ENCODE measurements around the gene PTTG2.
A peak's percentile ranks its signal among the peaks of the same experiment; 100 is the strongest.
"Not testable (repeated sequence)": the region's sequence is repeated elsewhere in the genome, so short reads cannot be mapped to it uniquely, and the experiment has no call there.

The PTTG2 gene

DNA sequence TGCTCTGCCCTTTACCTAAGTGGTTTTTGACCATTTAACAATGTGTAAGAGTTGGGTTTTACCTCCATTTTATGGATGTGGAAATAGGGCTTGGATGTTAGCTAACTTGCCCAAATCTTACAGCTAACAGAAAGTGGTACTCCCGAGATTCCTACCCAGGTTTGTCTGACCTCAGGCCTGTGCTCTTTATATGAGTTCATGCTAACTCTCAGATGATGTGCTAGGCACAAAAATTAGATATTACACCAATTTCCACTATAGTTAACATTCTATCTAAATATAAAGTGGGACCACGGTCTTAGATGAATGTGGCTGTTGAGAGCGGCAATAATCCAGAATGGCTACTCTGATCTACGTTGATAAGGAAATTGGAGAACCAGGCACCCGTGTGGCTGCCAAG, at the start of gene PTTG2:
PTTG2 (plus strand) TSS at position 301 of the 400 bp plus-strand sequence; CDS start at position 338, 37 bp downstream.
- intact Hi-C loops (cut with DNase I) = no loop called here
- no peak for DNase-seq

DNA sequence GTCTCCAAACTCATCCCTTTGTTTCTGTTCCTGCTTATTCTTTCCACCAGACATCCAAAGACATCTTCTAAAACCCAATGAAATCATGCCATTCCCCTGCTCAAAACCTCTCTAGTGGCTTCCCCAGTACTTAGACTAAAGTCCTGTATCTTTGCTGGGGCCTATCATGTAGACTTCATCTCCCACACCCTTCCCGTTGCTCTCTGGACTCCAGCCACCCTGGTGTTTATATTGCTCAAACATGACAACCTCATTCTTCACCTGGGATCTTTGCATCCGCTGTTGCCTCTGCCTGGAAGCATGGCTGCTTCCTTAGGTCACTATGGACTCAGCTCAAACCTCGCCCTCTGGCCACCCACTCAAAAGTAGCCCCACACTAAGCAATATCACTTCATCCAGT, 45.7 kb upstream of the PTTG2 start:
- intact Hi-C loops (cut with DNase I) = no loop called here
- DNase-seq = no peak

DNA sequence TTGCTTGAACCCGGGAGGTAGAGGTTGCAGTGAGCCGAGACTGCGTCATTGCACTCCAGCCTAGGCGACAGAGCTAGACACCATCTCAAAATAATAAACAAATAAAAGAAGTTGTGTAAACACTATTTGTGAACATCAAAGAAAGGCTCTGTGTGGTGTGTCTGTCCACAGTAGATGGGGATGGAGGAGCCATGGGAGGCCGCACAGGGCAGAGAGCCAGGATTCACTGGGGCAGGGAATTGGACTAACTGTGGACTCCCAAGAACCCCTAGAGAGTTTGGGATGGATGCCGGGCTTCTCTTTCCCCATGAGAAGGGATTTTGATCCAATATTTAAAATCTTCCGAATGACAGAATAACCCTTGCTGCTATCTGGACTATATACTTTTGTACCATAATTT, 42.8 kb upstream of the PTTG2 start:
- intact Hi-C loops (cut with DNase I) = no loop called here

DNA sequence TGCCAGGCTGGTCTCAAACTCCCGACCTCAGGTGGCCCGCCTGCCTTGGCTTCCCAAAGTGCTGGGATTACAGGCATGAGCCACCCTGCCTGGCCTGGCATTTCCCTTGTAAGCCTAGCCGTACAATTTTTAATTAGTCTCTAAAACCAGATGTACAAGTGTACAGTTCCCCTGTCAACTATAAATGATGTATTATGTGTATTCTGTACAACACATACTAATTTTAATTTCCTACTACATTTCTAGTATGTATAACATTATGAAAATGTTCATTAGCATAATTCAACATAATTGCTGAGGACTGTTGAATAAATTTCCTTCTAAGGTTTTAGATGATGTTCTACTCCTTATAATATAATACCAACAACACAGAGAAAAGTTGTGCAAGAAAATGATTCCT, 41.5 kb upstream of the PTTG2 start:
- no peak for DNase-seq
- intact Hi-C loops (cut with DNase I) = no loop called here

More for the DNA sequence above, 42.8 kb upstream of the PTTG2 start:
- DNase-seq = no peak

DNA sequence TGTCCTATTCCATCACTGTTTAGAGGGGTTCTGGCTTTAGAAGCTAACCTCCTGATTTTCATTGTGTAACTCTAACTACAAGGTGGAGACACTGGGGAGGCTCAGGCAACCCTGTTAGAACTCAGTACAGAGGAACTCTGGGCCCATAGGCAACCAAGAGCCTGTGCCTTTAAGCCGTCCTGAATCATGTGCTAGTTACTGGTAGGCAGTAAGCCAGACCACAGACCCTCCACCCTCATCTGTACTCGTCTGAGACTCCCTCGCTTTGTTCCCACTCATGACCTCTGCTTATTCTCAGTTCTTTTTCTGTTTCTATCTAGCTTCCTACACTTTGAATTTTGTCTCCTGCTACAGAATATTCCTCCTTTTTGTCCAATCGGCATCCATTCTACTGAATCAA, 37.9 kb upstream of the PTTG2 start:
- intact Hi-C loops (cut with DNase I) = no loop called here
- peak in 5 of 42 donors; percentile 5 to 38 (median 11) for DNase-seq

DNA sequence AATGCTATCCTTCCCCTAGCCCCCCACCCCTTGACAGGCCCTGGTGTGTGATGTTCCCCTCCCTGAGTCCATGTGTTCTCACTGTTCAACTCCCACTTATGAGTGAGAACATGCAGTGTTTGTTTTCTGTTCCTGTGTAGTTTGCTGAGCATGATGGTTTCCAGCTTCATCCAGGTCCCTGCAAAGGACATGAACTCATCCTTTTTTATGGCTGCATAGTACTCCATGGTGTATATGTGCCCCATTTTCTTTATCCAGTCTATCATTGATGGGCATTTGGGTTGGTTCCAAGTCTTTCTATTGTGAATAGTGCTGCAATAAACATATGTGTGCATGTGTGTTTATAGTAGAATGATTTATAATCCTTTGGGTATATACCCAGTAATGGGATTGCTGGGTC, 37.1 kb upstream of the PTTG2 start:
- intact Hi-C loops (cut with DNase I); DNase-seq: not testable (repeated sequence)

DNA sequence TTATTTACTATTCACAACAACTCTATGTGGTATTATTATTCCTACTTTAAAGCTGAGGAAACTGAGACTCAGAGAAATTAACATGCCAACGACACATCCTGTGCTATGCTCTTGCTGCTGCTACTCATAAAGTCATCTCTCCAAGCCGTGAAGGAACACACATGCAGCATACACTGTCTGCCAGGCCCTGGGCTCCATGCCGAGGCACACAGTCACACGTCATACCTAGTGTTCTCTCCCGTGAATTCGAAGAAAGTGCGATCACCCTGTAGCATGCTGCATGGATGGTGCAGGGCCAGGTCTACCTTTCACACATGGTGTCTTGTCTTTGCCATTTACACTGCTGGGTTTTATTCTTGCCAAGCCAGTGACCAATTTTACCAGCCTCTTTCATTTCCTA, 35.3 kb upstream of the PTTG2 start:
- DNase-seq = no peak
- intact Hi-C loops (cut with DNase I) = no loop called here

DNA sequence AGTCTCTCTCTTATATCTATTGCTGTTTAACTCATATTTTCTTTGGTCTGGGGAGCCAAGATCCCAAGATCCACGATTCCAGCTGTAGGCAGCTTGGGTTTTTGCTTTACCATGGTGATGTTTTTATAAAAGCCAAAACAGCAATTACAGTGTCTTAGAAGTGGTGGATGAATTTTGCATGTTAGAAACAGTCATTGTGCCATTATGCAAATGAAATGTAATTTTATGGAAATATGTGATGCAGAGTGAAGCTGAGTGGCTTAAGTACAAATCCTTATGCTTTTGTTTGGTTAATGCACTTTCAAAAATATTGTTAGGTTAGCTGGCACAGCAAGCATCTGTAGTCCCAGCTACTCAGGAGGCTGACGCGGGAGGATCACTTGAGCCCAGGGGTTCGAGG, 32.8 kb upstream of the PTTG2 start:
- intact Hi-C loops (cut with DNase I) = no loop called here
- no peak for DNase-seq

DNA sequence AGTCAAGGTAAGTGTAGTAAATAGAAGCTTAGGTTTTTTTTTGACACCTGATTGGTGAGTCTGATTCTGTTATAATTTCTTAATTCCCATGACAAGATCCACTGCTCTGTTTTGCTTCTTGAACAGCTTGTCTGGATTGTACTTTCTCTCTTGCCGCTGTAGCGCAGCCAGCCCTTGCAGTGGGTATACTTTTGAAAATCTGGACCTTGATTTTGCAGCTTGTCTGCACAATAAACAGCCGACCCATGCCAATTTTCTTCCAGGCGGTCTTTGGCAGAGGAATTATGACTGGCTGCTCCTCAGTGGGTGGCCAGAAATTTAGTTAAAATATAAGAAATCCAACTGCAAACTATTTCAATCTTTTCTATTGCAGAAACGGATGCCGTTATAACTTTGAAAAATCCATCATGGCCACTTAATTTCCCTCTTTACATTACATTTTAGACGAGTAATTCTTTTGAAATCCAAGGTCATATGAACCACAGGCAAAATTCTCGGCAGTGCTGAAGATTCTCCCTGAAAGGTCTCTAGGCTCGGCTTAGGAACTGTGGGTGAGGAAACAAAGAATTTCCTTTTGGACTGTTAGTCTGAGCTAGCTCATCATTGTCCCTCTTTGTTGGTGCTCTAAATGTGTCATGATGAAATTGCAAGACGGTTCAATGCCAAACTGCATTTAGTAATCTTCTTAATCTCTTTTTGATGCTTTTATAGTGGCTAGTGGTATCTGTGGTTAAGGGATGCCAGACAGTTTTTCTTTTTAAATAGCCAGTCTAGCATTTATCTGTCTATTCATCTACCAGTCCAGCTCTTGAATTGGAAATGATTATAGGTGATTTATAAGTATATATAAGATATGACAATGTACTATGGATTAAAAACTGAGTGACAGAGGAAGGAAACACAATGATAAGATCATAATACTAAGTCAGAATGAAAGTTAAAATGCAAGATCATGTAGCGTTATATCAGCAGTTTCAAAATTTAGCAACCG, 31.5 kb upstream of the PTTG2 start:
- intact Hi-C loops (cut with DNase I) = no loop called here
- peak in 2 of 42 donors; percentile 5 to 22 for DNase-seq

DNA sequence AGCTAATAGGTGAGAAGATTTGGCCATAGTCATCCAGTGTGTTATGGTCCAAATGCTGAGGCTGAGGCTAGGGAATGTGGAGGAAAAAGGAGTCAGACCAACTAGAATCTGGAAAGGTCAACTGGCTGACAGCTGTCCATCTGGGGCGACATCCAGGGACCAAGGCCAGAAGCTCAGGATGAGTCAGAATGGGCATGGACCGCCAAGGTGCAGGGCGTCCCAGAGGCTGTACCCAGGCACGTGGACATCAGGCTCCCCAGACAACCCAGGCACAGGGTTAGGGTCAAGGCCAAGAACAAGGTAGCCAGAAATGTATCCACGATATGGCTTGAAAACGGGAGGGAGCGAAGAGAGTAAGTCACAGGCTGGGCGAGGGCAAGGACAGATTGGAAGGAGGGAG, 26.1 kb upstream of the PTTG2 start:
- intact Hi-C loops (cut with DNase I) = no loop called here
- no peak for DNase-seq

DNA sequence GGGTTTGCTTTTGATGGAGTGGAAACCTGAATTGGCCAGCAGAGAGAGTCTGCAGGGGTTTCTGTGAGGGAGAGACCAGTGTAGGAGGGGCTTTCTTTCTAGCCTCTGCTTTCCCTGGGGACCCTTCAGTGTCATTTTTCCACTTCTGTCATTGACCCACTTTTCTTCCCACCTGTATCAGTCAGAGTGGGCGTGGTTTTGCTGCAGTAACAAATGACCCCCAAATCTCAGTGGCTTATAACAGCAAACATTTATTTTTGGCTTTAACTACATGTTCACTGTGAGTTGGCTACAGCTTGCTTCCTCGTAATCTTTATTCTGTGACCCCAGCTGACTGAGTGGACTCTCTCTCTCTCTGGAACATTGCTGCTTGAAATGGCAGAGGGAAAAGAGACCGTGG, 25.6 kb upstream of the PTTG2 start:
- intact Hi-C loops (cut with DNase I) = no loop called here

DNA sequence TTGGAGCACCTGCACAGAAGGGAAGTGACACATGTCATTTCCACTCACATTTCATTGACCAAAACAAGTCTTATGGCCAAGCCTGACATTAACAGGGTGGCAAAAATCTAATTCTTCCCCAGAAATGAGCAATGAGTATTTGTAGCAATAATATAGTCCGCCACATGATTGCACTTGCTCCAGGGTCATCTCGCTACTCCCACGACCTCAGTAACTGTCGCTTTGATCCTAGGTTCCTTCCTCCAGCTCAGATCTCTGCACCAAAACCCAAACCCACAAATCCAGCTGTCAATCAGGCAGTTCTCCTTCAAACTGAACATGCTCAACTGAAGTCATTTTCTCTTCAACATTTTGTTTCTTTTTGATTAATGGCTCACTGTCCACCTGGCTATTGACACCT, 25.2 kb upstream of the PTTG2 start:
- DNase-seq = no peak
- intact Hi-C loops (cut with DNase I) = no loop called here

More for the DNA sequence above, 25.6 kb upstream of the PTTG2 start:
- no peak for DNase-seq

DNA sequence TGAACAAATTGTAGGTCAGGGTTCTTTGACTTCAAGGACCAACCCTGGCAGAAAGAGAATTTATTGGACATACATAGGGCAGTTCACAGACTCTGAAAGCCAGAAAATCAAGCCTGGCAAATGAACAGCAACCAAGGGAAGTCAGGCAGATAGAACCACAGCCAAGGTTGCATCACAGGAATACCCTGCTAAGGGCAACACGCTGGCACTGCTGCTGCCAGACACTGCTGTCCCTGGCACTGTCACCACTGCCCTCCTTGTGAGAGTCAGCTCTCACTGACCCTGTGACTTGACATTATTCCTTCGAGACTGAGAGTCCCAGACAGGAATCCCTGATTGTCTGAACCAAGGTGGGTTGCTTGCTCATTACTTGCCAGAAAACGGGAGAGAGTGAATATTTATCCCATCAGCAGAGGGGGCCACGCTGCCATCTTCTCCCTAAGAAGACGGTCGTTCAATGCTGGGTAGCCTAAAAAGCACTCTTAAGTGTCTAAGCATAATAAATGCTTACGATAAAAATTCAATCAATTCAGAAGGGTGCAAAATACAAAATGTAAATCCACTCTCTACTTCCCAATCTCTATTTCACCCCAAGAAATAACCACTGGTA, 23.2 kb upstream of the PTTG2 start:
- intact Hi-C loops (cut with DNase I) = no loop called here
- peak in 6 of 42 donors; percentile 5 to 42 (median 18) for DNase-seq

DNA sequence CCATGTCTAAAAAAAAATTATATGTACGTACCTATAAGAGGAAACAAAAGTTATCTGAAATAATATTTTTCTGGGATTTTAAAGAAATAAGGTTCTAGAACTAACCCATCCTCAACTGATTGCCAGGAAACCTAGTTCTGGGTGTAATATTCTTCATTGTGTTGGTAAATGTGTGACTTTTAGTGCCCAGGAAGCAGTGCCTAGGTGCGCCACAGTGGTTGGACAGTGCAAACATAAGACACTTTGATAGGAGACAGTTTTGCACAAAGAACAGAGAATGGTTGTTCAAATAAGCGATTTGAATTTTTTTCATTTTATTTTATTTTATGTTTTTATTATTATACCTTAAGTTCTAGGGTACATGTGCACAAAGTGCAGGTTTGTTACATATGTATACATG, 22.0 kb upstream of the PTTG2 start:
- intact Hi-C loops (cut with DNase I) = no loop called here
- DNase-seq = no peak

DNA sequence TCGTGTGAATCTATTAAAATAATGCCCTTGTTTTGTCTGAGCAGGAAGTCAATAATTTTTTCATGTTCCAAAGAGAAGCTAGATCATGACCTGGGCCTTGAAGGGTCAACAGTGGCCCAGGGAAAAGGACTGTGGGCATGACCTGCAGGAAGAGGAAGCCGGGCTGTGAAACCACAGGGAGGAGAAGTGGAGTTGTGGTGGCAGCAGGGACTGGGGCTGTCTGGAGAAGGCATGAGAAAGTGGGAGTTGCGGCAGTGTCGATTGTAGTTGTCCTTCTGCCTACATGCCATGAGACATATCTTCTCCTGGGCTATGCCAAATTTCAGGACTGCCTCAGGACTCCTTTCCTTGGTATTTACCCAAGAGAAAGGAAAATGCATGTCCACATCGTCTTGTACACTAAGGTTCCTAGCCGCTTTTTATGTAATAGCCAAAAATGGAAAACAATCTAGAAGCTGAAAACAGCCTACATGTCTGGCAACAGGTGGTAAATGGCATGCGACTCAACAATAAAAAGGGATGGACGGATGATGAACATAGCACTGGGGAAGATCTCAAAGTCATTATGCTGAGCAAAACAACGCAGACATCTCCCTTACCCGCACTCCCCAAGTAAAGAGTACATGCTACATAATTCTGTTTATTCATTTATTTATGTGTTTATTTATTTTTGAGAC, 13.6 kb upstream of the PTTG2 start:
- DNase-seq = peak in 30 of 42 donors; percentile 6 to 66 (median 30)
- intact Hi-C loops (cut with DNase I) = no loop called here

DNA sequence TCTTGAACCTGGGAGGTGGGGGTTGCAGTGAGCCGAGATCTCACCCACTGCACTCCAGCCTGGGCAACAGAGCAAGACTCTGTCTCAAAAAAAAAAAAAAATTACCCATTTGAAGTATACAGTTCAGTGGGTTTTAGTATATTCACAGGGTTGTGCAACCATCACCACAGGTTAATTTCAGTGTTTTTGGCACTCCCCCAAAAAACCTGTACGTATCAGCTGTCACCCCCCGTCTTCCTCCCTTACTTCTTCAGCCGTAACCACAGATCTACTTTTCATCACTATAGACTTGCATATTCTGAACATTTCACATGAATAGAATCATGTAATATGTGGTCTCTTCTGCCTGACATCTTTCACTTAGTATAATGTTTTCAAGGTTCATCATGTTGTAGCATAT, 11.7 kb upstream of the PTTG2 start:
- intact Hi-C loops (cut with DNase I) = no loop called here
- DNase-seq = no peak

DNA sequence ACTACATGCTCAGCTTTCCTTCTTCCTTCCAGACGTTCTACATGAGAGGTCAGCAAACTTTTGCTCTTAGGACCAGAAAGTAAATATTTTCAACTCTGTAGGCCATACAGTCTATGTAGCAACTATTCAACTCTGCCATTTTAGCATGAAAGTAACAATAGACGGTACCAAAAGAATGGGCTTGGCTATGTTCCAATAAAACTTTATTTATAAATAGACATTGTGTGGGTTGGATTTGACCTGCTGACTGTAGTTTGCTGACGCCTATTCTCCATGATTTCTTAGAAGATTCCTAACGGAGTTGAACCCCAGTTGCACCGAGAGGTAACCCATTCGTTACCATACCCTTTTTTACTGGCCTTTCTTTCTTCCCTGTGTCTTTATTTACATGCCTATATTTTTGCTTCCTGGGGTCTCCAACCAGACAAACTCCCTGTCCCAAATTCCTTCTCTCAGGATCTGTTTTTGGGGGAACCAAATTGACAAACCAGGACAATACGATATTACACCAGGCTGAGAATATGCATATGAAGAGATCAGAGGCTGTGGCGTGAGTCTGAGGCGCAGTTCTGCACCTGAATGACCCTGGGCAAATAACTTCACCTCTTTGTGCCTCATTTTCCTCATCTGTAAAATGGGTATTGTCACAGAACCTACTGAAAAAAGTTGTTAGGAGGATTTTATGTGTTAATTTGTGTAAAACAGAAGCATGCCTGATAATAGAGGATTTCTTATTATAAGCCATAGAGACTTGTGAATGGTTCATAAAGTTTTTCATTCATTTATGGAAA, 10.4 kb upstream of the PTTG2 start:
- no peak for DNase-seq
- intact Hi-C loops (cut with DNase I) = no loop called here

DNA sequence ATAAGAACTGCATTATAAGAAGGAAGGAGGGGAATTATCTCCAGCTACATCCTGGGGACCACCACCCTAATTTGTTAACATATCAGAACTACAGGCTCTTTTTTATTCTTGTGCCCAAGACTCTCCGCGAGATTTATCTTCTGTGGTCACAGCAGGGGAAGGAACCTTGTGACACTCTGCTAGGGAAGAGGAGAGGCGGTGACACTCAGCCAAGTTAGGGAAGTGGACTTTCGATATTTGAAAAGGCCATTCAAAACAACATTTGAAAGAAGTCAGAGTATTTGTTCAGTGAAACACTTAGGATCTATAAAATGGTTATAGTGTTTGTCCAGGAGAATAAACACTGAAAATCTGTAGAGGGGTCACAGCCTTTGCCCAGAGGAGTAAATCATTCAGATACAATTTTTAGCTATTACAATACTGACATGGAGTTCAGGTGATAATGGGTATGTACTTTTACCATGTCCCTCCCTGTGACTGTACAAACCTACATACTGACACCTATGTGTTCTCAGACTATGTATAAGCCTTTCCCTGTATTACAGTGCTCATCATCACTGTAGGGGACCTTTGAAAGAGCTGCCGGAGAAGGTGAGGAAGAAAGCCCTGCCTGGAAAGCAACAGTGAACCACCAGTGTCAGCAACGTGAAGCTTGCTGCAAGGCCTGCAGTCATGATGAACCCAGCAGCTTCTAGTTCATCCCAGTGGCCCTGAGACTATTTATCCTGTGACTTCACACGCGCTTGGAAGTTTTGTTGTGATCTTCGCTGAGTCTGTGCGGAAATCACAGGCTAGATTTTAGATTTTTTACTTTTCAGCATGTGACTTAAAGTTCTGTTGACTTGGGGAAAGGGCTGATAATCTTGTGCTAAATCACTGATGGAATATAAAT, 8.5 kb upstream of the PTTG2 start:
- intact Hi-C loops (cut with DNase I) = no loop called here
- peak in 1 of 42 donors; percentile 17 for DNase-seq
